Measurements from ENCODE around the gene PRKG1. TPM values are rescaled to one million over a fixed set of nuclear protein-coding genes. Genes with fewer than 3 reads are reported as not detected.

Gene PRKG1
- total RNA-seq, 2 donors from 2014 or later = 17.8 to 31.1 TPM

DNA sequence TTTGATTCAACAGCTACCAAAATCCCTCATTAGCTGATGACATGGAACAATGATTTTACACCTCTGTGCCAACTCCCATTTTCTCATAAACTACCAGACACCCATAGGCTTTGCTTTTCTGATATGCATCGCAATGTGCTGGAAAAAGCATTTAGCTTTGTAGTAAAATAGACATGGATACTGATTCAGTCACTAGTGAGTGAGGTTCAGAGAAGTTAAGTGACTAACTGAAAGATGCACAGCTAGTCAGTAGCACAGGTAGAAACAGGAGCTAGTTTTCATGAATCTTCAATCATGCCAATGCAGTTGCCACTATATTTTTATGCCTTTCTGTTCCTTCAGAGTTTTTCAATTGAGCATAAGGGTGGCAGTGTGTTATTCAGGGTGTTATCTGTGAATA lies 38.7 kb downstream of the PRKG1 start:
- no peak overlapping the region for H3K4me3 ChIP-seq
- no peaks in the 10 kb centered on the region for H3K36me3 ChIP-seq
- H3K9me3 ChIP-seq = no peaks in the 10 kb centered on the region
- H3K27ac ChIP-seq = no peak overlapping the region
- peaks cover 0 to 23% of the 10 kb centered on the region in 2 donors for H3K4me1 ChIP-seq
- TF ChIP-seq, protein P1, sequence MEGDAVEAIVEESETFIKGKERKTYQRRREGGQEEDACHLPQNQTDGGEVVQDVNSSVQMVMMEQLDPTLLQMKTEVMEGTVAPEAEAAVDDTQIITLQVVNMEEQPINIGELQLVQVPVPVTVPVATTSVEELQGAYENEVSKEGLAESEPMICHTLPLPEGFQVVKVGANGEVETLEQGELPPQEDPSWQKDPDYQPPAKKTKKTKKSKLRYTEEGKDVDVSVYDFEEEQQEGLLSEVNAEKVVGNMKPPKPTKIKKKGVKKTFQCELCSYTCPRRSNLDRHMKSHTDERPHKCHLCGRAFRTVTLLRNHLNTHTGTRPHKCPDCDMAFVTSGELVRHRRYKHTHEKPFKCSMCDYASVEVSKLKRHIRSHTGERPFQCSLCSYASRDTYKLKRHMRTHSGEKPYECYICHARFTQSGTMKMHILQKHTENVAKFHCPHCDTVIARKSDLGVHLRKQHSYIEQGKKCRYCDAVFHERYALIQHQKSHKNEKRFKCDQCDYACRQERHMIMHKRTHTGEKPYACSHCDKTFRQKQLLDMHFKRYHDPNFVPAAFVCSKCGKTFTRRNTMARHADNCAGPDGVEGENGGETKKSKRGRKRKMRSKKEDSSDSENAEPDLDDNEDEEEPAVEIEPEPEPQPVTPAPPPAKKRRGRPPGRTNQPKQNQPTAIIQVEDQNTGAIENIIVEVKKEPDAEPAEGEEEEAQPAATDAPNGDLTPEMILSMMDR (IDR thresholded peaks at IDR 0.05) = no peak
- DNase-seq (ENCODE audit: low spot score) = no peak
- H3K27me3 ChIP-seq = no peaks in the 10 kb centered on the region

DNA sequence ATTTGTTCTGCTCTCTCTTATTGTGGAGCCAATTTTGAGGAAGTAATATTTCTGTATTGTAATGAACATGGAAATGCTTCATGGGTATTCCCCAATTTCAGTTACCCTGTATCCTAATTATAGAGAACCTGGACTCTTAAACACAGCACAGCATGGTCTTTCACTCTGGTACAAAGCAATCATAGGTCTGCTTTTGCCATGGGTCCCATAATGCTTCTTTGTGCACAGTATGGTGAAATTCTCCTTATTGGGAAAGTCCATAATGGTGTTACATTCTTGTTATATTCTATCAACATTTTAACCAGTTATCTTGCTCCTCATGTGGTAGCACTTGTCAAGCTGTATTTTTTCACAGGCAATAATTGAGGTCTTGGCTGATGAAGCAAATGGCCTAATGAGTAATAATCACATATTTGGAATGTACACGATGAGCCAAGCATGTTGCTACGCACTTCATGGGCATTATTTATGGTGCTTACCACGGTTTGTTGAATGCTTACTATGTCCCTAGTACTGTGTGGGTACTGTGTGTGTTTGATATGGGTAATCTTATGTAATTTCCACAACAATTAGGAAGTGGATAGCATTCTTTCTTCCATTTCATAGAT lies 42.9 kb downstream of the PRKG1 start:
- Histone ChIP-seq H3K4me1 (peaks cover 0 to 32% of the 10 kb centered on the region in 2 donors), H3K27me3 (no peaks in the 10 kb centered on the region), H3K9me3 (no peaks in the 10 kb centered on the region), H3K36me3 (no peaks in the 10 kb centered on the region), H3K27ac (peak overlapping the region in 1 of 2 donors; percentile 8), H3K4me3 (no peak overlapping the region)
- TF ChIP-seq, protein P1 (IDR thresholded peaks at IDR 0.05) = no peak
- no peak for DNase-seq (ENCODE audit: low spot score)

DNA sequence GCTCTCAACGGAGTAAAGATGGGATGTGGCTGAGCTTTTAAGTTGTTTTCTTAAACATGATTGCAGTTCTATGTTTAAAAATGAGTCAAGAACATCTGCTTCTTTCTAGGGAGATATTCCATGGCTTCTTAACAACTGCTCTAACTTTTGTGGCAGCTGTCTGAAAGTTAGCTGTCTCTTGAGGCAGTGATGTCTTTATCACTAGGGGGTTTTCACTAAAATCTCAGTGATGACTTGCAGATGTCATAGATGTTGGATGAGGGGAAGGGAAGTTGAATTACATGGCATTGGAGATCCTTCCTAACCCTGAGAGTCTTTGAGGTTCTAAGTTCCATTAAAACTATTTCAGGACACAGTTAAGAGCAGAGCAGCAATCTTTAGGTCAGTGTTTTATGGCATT lies 43.5 kb downstream of the PRKG1 start:
- Histone ChIP-seq H3K9me3 (no peaks in the 10 kb centered on the region), H3K36me3 (no peaks in the 10 kb centered on the region), H3K27me3 (no peaks in the 10 kb centered on the region), H3K4me1 (peaks cover 0 to 32% of the 10 kb centered on the region in 2 donors), H3K27ac (peak overlapping the region in 1 of 2 donors; percentile 8), H3K4me3 (no peak overlapping the region)
- no peak for DNase-seq (ENCODE audit: low spot score)
- TF ChIP-seq, protein P1 (IDR thresholded peaks at IDR 0.05) = no peak

DNA sequence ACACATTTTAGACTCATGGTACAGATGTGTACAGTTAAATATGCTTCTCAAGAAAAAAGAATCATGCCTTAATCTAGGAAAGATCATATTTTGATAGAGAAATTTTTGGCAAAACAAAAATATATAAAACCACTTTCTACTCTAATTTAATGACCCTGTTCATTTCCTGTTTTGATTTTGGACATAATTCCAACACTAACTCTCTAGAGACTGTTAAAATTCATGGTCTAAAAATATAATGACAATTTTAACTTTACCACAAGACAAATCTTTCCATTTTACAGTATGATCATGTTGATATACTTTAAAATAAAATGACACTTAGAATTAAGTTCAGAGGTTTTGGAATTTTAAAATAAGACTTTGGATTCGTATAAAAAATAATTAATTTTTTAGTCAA lies 45.2 kb downstream of the PRKG1 start:
- Histone ChIP-seq H3K9me3 (no peaks in the 10 kb centered on the region), H3K4me3 (no peak overlapping the region), H3K27ac (no peak overlapping the region), H3K36me3 (no peaks in the 10 kb centered on the region), H3K4me1 (peaks cover 0 to 28% of the 10 kb centered on the region in 2 donors), H3K27me3 (no peaks in the 10 kb centered on the region)
- DNase-seq (ENCODE audit: low spot score) = no peak
- TF ChIP-seq, protein P1 (IDR thresholded peaks at IDR 0.05) = no peak

DNA sequence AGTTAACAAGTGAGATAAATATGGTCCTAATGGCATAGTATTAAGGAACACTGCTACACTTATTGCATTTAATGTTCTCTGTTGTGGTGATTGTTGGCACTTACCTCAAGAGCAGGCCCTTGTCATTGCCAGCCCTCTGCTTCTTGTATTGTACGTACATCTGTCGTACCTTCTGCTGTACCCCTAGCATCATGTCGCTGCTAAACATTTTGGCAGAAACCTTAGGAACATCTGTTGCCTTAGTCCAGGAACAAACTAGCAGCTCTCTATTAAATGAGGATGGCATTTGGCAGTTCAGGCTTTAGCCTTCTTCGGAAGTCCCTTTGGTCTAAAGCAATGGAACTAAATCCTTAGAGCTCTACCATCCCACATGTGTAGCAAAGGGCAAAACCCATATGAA lies 47.6 kb downstream of the PRKG1 start:
- Histone ChIP-seq H3K4me1 (peaks cover 0 to 24% of the 10 kb centered on the region in 2 donors), H3K27ac (no peak overlapping the region), H3K9me3 (no peaks in the 10 kb centered on the region), H3K4me3 (no peak overlapping the region), H3K27me3 (no peaks in the 10 kb centered on the region), H3K36me3 (no peaks in the 10 kb centered on the region)
- no peak for DNase-seq (ENCODE audit: low spot score)
- TF ChIP-seq, protein P1 (IDR thresholded peaks at IDR 0.05) = no peak

DNA sequence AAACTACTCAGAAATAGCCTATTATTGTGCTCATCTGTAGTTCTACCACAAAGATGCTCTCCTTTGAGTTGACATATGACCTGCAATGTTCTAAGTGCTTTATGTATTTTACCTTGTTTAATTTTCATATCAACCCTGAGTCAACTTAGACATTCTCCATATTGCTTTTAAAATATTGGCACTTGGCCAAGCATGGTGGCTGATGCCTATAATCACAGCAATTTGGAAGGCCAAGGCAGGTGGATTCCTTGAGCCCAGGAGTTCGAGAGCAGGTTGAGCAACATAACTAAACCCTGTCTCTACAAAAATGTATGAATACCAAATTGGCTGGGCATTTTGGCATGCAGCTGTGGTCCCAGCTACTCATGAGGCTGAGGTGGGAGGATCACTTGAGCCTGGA lies 50.6 kb downstream of the PRKG1 start:
- no peak for DNase-seq (ENCODE audit: low spot score)
- H3K4me1 ChIP-seq = no peaks in the 10 kb centered on the region
- H3K36me3 ChIP-seq = no peaks in the 10 kb centered on the region
- H3K27me3 ChIP-seq = no peaks in the 10 kb centered on the region
- no peak overlapping the region for H3K27ac ChIP-seq
- TF ChIP-seq, protein P1 (IDR thresholded peaks at IDR 0.05) = no peak
- H3K9me3 ChIP-seq = no peaks in the 10 kb centered on the region
- no peak overlapping the region for H3K4me3 ChIP-seq

All from right atrium auricular region (tissue), 2 donors.